HFFc6 (cell line): ENCODE measurements around the gene INPP5D. TPM values are rescaled to one million over a fixed set of nuclear protein-coding genes. Genes with fewer than 3 reads are reported as not detected.

ENCODE experiments used
- DNase-seq: peaks from one replicate; pipeline ENCODE4 v3.0.0-alpha.2; 2018
- H3K27ac Mint-ChIP-seq: 2 replicates; pipeline ENCODE4 v1.8.0; 2020; ENCODE audit warnings: mild to moderate bottlenecking, mixed read lengths
- H3K27me3 Mint-ChIP-seq: 2 replicates; pipeline ENCODE4 v1.8.0; 2021; ENCODE audit warnings: mild to moderate bottlenecking, moderate library complexity, mixed read lengths; ENCODE audit not compliant: insufficient read depth
- H3K36me3 Mint-ChIP-seq: 2 replicates; pipeline ENCODE4 v1.8.0; 2021; ENCODE audit warnings: low read depth, mixed read lengths
- H3K4me1 Mint-ChIP-seq: 2 replicates; pipeline ENCODE4 v1.8.0; 2020; ENCODE audit warnings: low read depth, mixed read lengths
- H3K4me3 Mint-ChIP-seq: 2 replicates; pipeline ENCODE4 v1.8.0; 2020; ENCODE audit warnings: mild to moderate bottlenecking, moderate library complexity, mixed read lengths
- H3K9me3 Mint-ChIP-seq: 2 replicates; pipeline ENCODE4 v1.8.0; 2020; ENCODE audit warnings: mild to moderate bottlenecking, mixed read lengths
- total RNA-seq, 6 experiments: library from RNA; stranded (reverse); fragmentation: NEBNext Ultra II Directional; extraction: Animal tissue kit (Norgen Biotek cat#: 25700); gene quantifications; 2 replicates in 1 of 6; 3 replicates in 5 of 6; pipeline ENCODE4 v1.2.3, GENCODE V29; 2021
- TF ChIP-seq, protein P1 (sequence below): fragments of 200-600 bp; sonication (generic); IDR thresholded peaks from 2 replicates; pipeline ENCODE4 v1.5.0; 2021; ENCODE audit warnings: antibody characterized with exemption, mild to moderate bottlenecking

Gene INPP5D
- total RNA-seq, 6 experiments from 2014 or later, result 0.19 to 0.66 (median 0.43) TPM; not detected in 1

DNA sequence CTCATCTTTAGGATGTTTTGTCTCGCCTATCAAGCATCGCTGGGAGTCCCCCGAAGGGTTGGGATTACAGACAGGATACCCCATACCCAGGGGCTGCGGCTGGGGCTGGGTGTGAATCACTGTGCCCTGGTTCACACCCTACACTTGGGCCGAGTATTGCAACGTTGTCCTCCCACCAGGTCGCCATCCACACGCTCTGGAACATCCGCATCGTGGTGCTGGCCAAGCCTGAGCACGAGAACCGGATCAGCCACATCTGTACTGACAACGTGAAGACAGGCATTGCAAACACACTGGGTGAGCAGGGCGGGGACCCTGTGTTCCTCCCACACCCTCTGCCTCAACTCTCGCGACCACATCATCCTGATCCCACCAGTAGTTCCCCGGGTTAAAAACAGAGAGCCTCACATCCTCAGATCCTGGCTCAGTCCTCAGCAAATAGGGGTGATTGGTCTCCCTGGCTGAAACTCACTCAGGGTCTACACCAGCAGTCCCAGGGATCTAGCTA lies 104.0 kb downstream of the INPP5D start:
- H3K4me3 Mint-ChIP-seq, result no peak overlapping the region
- H3K4me1 Mint-ChIP-seq, result no peaks in the 10 kb centered on the region

DNA sequence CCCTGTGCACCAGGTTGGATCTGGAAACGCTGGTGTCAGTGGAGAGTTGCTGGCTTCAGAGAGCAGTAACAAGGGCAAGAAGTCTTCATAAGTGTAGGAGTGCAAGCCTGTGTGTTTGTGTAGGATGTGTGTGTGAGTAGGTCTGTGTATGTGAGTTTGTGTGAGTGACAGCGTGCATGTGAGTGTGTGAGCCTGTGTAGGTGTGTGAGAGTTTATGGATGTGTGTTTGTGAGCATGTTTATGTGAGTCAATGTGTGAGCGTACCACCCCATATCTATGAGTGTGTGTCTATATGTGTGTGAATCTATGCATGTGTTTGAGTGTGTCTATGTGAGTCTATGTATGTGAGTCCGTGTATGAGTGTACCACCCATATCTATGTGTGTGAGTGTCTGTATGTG lies 104.8 kb downstream of the INPP5D start:
- TF ChIP-seq, protein P1, sequence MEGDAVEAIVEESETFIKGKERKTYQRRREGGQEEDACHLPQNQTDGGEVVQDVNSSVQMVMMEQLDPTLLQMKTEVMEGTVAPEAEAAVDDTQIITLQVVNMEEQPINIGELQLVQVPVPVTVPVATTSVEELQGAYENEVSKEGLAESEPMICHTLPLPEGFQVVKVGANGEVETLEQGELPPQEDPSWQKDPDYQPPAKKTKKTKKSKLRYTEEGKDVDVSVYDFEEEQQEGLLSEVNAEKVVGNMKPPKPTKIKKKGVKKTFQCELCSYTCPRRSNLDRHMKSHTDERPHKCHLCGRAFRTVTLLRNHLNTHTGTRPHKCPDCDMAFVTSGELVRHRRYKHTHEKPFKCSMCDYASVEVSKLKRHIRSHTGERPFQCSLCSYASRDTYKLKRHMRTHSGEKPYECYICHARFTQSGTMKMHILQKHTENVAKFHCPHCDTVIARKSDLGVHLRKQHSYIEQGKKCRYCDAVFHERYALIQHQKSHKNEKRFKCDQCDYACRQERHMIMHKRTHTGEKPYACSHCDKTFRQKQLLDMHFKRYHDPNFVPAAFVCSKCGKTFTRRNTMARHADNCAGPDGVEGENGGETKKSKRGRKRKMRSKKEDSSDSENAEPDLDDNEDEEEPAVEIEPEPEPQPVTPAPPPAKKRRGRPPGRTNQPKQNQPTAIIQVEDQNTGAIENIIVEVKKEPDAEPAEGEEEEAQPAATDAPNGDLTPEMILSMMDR, result no peak
- no peak overlapping the region for H3K27ac Mint-ChIP-seq
- H3K9me3 Mint-ChIP-seq, result no peaks in the 10 kb centered on the region
- no peaks in the 10 kb centered on the region for H3K4me1 Mint-ChIP-seq
- peaks cover 18% of the 10 kb centered on the region for H3K27me3 Mint-ChIP-seq
- no peaks in the 10 kb centered on the region for H3K36me3 Mint-ChIP-seq
- H3K4me3 Mint-ChIP-seq, result no peak overlapping the region
- DNase-seq, result no peak

More for the DNA sequence above, 104.0 kb downstream of the INPP5D start:
- TF ChIP-seq, protein P1, result no peak
- Mint-ChIP-seq H3K36me3 (no peaks in the 10 kb centered on the region), H3K27ac (no peak overlapping the region), H3K27me3 (peaks cover 12% of the 10 kb centered on the region), H3K9me3 (no peaks in the 10 kb centered on the region)
- no peak for DNase-seq

DNA sequence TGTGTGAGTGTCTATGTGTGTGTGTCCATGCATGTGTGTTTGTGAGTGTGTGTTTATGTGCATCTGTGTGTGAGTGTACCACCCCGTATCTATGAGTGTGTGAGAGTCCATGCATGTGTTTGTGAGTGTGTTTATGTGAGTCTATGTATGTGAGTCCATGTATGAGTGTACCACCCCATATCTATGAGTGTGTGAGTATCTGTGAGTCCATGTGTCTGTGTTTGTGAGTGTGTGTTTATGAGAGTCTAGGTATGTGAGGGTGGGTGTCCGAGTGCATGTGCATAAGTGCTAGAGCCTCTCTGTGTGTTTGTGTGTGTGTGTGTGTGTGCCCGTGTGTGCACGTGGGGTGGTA lies 105.4 kb downstream of the INPP5D start:
- no peak for DNase-seq
- H3K4me3 Mint-ChIP-seq, result no peak overlapping the region
- H3K36me3 Mint-ChIP-seq, result no peaks in the 10 kb centered on the region
- no peaks in the 10 kb centered on the region for H3K4me1 Mint-ChIP-seq
- H3K9me3 Mint-ChIP-seq, result no peaks in the 10 kb centered on the region
- TF ChIP-seq, protein P1, result no peak
- H3K27ac Mint-ChIP-seq, result no peak overlapping the region
- H3K27me3 Mint-ChIP-seq, result peaks cover 16% of the 10 kb centered on the region

DNA sequence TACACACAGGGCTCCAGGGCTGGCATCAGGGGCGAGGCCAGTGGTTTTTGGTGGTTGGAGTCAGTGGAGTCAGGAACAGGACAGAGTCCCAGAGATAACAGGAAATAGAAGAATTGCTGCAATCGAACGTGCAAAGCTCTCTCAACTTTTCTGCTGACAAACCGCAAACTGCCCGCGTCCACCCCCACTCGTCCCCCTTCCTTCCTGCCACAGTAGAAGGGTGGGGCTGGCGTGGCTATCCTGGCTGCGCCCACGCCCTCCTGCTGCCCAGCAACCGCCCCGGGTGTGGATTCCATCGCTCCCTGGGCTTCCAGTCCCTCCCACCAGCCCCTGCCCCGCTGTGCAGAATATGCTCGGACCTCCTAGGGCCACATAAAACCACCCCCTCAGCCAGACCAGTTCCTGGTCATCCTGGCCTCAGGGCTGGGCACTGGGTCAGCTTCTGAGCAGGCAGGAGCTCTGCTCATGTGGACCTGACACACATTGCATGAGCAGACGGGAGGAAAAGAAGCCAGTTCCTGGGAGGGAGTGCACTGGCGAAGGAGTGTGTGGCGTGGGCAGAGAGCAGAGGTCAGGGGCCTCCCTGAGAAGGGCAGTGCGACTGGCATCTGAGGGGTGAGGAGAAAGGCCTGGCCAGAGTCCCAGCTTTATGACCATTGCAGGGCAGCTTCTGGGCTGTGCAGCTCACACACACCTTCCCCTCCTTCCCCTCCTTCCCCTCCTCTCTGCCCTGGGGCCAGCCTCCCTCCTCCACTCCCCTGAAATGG lies 105.9 kb downstream of the INPP5D start:
- TF ChIP-seq, protein P1, result no peak
- Mint-ChIP-seq H3K27me3 (peaks cover 19% of the 10 kb centered on the region), H3K9me3 (no peaks in the 10 kb centered on the region), H3K36me3 (no peaks in the 10 kb centered on the region), H3K4me3 (no peak overlapping the region), H3K4me1 (no peaks in the 10 kb centered on the region), H3K27ac (no peak overlapping the region)
- DNase-seq, result no peak

DNA sequence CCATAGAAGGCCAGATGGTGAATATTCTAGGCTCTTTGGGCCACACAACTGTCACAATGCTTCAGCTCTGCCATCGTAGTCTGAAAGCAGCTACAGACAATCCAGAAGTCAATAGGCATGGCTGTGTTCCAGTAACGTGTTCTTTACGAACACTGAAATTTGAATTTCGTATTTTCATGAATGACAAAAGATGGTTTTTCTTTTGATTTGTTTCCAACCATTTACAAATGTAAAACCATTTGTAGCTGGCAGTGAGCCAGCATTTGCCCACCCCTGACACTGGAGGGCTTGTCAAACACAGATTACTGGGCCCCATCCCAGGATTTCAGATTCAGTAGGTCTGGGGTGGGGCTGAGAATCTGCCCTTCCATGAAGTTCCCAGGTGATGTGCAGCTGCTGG lies 108.3 kb downstream of the INPP5D start:
- H3K27me3 Mint-ChIP-seq, result peaks cover 26% of the 10 kb centered on the region
- no peaks in the 10 kb centered on the region for H3K9me3 Mint-ChIP-seq
- TF ChIP-seq, protein P1, result no peak
- H3K4me3 Mint-ChIP-seq, result no peak overlapping the region
- no peaks in the 10 kb centered on the region for H3K4me1 Mint-ChIP-seq
- DNase-seq, result no peak
- no peak overlapping the region for H3K27ac Mint-ChIP-seq
- H3K36me3 Mint-ChIP-seq, result no peaks in the 10 kb centered on the region
